B cell (primary cell): Measurements from ENCODE around the gene DIABLO. TPM values are rescaled to one million over a fixed set of nuclear protein-coding genes. Genes with fewer than 3 reads are reported as not detected.

Experiments
- ATAC-seq: fragments of 200-7000 bp; cut with Tn5 transposase; one replicate; pipeline ENCODE4 v1.10.0; 2021; ENCODE audit warnings: low read depth, mild to moderate bottlenecking, moderate number of reproducible peaks, moderate library complexity
- CTCF ChIA-PET: fragments of 350-600 bp; sonication (Branson Sonifier 250); formaldehyde crosslinking; loops from one replicate; lab custom pipeline; 2021; ENCODE audit warnings: antibody characterized with exemption, inconsistent platforms; lab: Charles Lee
- POLR2A ChIA-PET: fragments of 350-600 bp; sonication (Branson Sonifier 250); formaldehyde crosslinking; loops from one replicate; lab custom pipeline; 2021; ENCODE audit warnings: antibody characterized with exemption; lab: Charles Lee
- DNase-seq: peaks from one replicate; pipeline ENCODE4 v3.0.0; 2013
- H2AFZ ChIP-seq: 2 replicates; pipeline ENCODE4 v1.6.1; 2012; ENCODE audit warnings: mild to moderate bottlenecking, low read depth, low read length; ENCODE audit not compliant: insufficient read depth, poor library complexity, severe bottlenecking
- H3K27ac ChIP-seq, 2 donors: 1 replicate in 1 of 2; 2 replicates in 1 of 2; pipeline ENCODE4 v1.5.1; 2012 to 2013; ENCODE audit warnings: low read length in 2 of 2, mild to moderate bottlenecking in 2 of 2, moderate library complexity in 1 of 2
- H3K27me3 ChIP-seq, 4 experiments: fragments of 200-600 bp in 1 of 4; sonication (generic) in 1 of 4; replicated peaks in 1 of 4; 1 replicate in 2 of 4; 2 replicates in 2 of 4; pipeline versions ENCODE4 v1.6.1 to v1.7.0; 2013 to 2016; ENCODE audit warnings: low read length in 3 of 4, mild to moderate bottlenecking in 2 of 4, mixed read lengths in 1 of 4, moderate library complexity in 1 of 4; ENCODE audit not compliant: insufficient read depth in 4 of 4, control insufficient read depth in 3 of 4; ENCODE audit errors: control extremely low read depth in 1 of 4
- H3K36me3 ChIP-seq, 2 experiments: replicated peaks in 1 of 2; 1 replicate in 1 of 2; 2 replicates in 1 of 2; pipeline versions ENCODE4 v1.6.1 to v1.7.1; 2013; ENCODE audit warnings: low read length in 1 of 2; ENCODE audit not compliant: insufficient read depth in 2 of 2, control insufficient read depth in 1 of 2; ENCODE audit errors: control extremely low read depth in 1 of 2, extremely low read depth in 1 of 2
- H3K4me1 ChIP-seq, 2 donors: fragments of 200-600 bp in 1 of 2; sonication (generic) in 1 of 2; 1 replicate in 1 of 2; 2 replicates in 1 of 2; pipeline versions ENCODE4 v1.5.1 to v1.6.1; 2013 to 2017; ENCODE audit warnings: low read length in 2 of 2; ENCODE audit not compliant: control insufficient read depth in 2 of 2, insufficient read depth in 2 of 2
- H3K4me2 ChIP-seq: replicated peaks from 2 replicates; pipeline ENCODE3; 2012; ENCODE audit warnings: mild to moderate bottlenecking, low read depth, low read length; ENCODE audit not compliant: poor library complexity, severe bottlenecking
- H3K4me3 ChIP-seq, 5 experiments: fragments of 200-600 bp in 1 of 5; sonication (generic) in 1 of 5; 1 replicate in 3 of 5; 2 replicates in 2 of 5; pipeline versions ENCODE4 v1.5.1 to v1.7.0; 2011 to 2016; ENCODE audit warnings: low read length in 4 of 5, mild to moderate bottlenecking in 4 of 5, low read depth in 2 of 5, control low read depth in 1 of 5, moderate library complexity in 1 of 5; ENCODE audit not compliant: insufficient read depth in 1 of 5; ENCODE audit errors: control extremely low read depth in 1 of 5, extremely low read depth in 1 of 5
- H3K79me2 ChIP-seq: fragments of 200-600 bp; sonication (generic); one replicate; pipeline ENCODE4 v1.6.0; 2016; ENCODE audit warnings: low read length; ENCODE audit not compliant: control insufficient read depth, insufficient read depth
- H3K9ac ChIP-seq: fragments of 200-600 bp; sonication (generic); 2 replicates; pipeline ENCODE4 v1.6.1; 2017; ENCODE audit warnings: mild to moderate bottlenecking, low read length, moderate library complexity
- H3K9me3 ChIP-seq, 3 donors: one replicate each; pipeline versions ENCODE4 v1.6.1 to v1.7.1; 2013; ENCODE audit warnings: low read length in 2 of 3; ENCODE audit not compliant: control insufficient read depth in 2 of 3, insufficient read depth in 1 of 3; ENCODE audit errors: control extremely low read depth in 1 of 3
- H4K20me1 ChIP-seq: 2 replicates; pipeline ENCODE4 v1.6.0; 2012; ENCODE audit warnings: mild to moderate bottlenecking, low read length; ENCODE audit not compliant: insufficient read depth, control insufficient read depth, poor library complexity, severe bottlenecking
- H3K27ac Mint-ChIP-seq: one replicate; pipeline ENCODE4 v1.8.0; 2021; ENCODE audit warnings: mixed read lengths
- H3K27me3 Mint-ChIP-seq: one replicate; pipeline ENCODE4 v1.8.0; 2021; ENCODE audit warnings: mixed read lengths
- H3K4me1 Mint-ChIP-seq: one replicate; pipeline ENCODE4 v1.8.0; 2021; ENCODE audit warnings: mixed read lengths
- H3K4me3 Mint-ChIP-seq: one replicate; pipeline ENCODE4 v1.8.0; 2021; ENCODE audit warnings: mixed read lengths
- H3K9me3 Mint-ChIP-seq: one replicate; pipeline ENCODE4 v1.8.0; 2022; ENCODE audit warnings: mixed read lengths; ENCODE audit not compliant: insufficient read depth
- EZH2 ChIP-seq: IDR thresholded peaks from 2 replicates; pipeline ENCODE4 v1.6.1; 2012; ENCODE audit warnings: borderline replicate concordance, low read depth, mild to moderate bottlenecking, moderate library complexity, low read length; ENCODE audit not compliant: insufficient read depth, poor library complexity, severe bottlenecking
- WGBS: methylation state at CpG from one replicate; pipeline ENCODE4 v1.1.5; 2013; ENCODE audit warnings: missing lambda C conversion rate; ENCODE audit not compliant: insufficient coverage; 5-methylcytosine and 5-hydroxymethylcytosine counted together
- intact Hi-C: fragments of 100-400 bp; cut with micrococcal nuclease; formaldehyde crosslinking; loops from one replicate; pipeline ENCODE4 v1.10.0; 2022
- polyA plus RNA-seq: library from polyadenylated mRNA; depleted of rRNA; stranded (reverse); fragments of >200 nt; gene quantifications from 2 replicates; pipeline ENCODE4 v1.2.3, GENCODE V29; 2012
- total RNA-seq, 2 donors: library from RNA; stranded (reverse); fragments of 120-200 nt in 1 of 2; gene quantifications; 1 replicate in 1 of 2; 2 replicates in 1 of 2; pipeline versions ENCODE4 v1.2.3 to v1.2.4, GENCODE V29; 2013 to 2022
- TF ChIP-seq, protein P1 (sequence below): fragments of 200-600 bp; IDR thresholded peaks from one replicate; pipeline ENCODE4 v1.8.0; 2022; ENCODE audit warnings: antibody characterized with exemption, mild to moderate bottlenecking

Gene DIABLO
- total and polyA plus RNA-seq, 2 donors (not counting 1 experiment from before 2014, with no cell fraction given) = 36.8 to 44.6 TPM

DNA sequence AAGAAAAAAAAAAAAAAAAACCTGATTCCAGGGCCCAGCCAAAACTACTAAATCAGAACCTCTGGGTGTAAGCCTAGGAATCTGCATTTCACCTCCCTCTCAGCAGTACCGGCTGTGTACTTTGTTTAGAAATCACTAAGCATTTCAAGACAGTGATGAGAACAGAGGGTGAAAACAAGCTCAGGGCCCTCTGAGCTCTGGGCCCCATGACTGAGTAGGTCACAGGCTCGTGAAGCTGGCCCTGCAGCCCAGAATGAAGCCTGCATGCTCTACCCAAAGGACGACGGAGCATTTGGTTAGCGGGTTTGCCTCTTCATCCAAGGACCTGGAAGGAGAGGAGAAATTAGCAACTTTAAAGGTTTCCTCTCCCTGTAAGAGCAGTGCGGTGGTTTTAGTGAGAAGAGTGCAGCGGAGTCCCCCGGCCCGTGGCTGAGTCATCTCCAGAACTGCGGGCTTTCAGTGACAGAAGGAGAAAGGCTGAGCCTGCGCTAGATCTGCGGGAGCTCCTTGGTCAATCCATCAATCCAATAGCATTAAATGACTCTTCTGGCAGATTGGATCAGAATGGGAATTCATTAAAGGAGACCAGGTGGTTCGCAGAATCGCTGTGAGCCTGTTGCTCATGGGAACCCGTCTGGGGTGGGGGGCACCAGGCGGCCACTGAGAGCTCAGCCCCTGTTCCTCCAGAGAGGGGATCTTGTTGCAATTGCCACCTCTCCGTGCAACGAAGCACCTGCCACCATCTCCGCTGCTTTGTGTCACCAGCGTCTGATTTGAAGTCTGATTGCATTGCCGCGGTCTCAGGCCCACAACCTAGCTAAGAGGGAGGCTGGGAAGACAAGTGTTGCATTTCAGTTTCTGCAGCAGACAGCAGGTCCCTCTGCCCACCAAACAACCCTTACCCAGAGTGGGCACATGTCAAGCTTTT lies 59.2 kb downstream of the DIABLO start:
- POLR2A ChIA-PET = no interaction called here
- H3K4me1 Mint-ChIP-seq = no peaks in the 10 kb centered on the region
- Histone ChIP-seq H2AFZ (no peak overlapping the region), H3K4me3 (no peak overlapping the region), H4K20me1 (no peaks in the 10 kb centered on the region), H3K27me3 (peaks cover 0 to 6% (median 0%) of the 10 kb centered on the region in 4 experiments), H3K27ac (no peak overlapping the region), H3K4me2 (no peak overlapping the region), H3K9me3 (no peaks in the 10 kb centered on the region), H3K4me1 (no peaks in the 10 kb centered on the region), H3K79me2 (no peaks in the 10 kb centered on the region), H3K9ac (no peak overlapping the region), H3K36me3 (no peaks in the 10 kb centered on the region)
- DNase-seq = no peak
- CTCF ChIA-PET = interaction anchor here (0.5 to 0.7 kb wide), 2 partner anchors 59 to 136 kb away, joined by 3 read pairs; partner anchors contain the start of gene DIABLO
- no peak overlapping the region for H3K4me3 Mint-ChIP-seq
- peaks cover 17% of the 10 kb centered on the region for H3K27me3 Mint-ChIP-seq
- 80% methylated on average over 18 of the region's 22 CpGs for WGBS
- intact Hi-C loops = no loop called here
- TF ChIP-seq EZH2 = no peak
- TF ChIP-seq, protein P1, sequence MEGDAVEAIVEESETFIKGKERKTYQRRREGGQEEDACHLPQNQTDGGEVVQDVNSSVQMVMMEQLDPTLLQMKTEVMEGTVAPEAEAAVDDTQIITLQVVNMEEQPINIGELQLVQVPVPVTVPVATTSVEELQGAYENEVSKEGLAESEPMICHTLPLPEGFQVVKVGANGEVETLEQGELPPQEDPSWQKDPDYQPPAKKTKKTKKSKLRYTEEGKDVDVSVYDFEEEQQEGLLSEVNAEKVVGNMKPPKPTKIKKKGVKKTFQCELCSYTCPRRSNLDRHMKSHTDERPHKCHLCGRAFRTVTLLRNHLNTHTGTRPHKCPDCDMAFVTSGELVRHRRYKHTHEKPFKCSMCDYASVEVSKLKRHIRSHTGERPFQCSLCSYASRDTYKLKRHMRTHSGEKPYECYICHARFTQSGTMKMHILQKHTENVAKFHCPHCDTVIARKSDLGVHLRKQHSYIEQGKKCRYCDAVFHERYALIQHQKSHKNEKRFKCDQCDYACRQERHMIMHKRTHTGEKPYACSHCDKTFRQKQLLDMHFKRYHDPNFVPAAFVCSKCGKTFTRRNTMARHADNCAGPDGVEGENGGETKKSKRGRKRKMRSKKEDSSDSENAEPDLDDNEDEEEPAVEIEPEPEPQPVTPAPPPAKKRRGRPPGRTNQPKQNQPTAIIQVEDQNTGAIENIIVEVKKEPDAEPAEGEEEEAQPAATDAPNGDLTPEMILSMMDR = no peak
- H3K9me3 Mint-ChIP-seq = no peaks in the 10 kb centered on the region
- no peak overlapping the region for H3K27ac Mint-ChIP-seq
- no peak for ATAC-seq

DNA sequence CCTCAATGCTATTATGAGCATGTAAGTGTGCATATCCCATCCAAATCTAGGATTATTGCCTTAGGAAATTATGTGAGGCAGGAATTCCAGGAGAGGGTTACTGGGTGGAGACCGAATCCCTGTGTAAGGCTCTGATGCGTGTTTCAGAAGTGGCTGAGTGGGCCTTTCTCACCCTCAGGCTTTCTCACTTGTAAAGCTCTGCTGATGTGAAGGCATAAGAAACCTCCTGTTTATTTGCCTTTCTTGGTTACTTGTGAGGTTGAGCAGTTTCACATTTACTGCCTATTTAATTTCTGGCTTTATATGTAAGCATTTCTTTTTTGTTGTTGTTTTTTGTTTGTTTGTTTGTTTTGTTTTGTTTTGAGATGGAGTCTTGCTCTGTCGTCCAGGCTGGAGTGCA lies 62.9 kb downstream of the DIABLO start:
- no peak for DNase-seq
- TF ChIP-seq, protein P1 = no peak
- TF ChIP-seq EZH2 = no peak
- no peaks in the 10 kb centered on the region for H3K9me3 Mint-ChIP-seq
- no peaks in the 10 kb centered on the region for H3K9me3 ChIP-seq
- ChIA-PET CTCF (no interaction called here), POLR2A (no interaction called here)
- no peaks in the 10 kb centered on the region for H3K4me1 ChIP-seq
- H3K9ac ChIP-seq = no peak overlapping the region
- H3K27me3 ChIP-seq = peaks cover 0 to 6% (median 0%) of the 10 kb centered on the region in 4 experiments
- WGBS = no CpG with 5 or more reads among the region's 3 CpGs
- H3K4me3 ChIP-seq = no peak overlapping the region
- H3K4me3 Mint-ChIP-seq = no peak overlapping the region
- H3K79me2 ChIP-seq = no peaks in the 10 kb centered on the region
- no peak for ATAC-seq
- no peak overlapping the region for H3K27ac Mint-ChIP-seq
- no peaks in the 10 kb centered on the region for H3K36me3 ChIP-seq
- intact Hi-C loops = no loop called here
- peaks cover 13% of the 10 kb centered on the region for H3K27me3 Mint-ChIP-seq
- no peak overlapping the region for H3K4me2 ChIP-seq
- no peak overlapping the region for H3K27ac ChIP-seq
- H3K4me1 Mint-ChIP-seq = no peaks in the 10 kb centered on the region
- H4K20me1 ChIP-seq = no peaks in the 10 kb centered on the region
- H2AFZ ChIP-seq = no peak overlapping the region
